Prostate gland (tissue), 2 donors: ENCODE measurements around the gene TRIM59.

ENCODE experiments used
- CTCF ChIP-seq, 4 experiments: fragments of 200-600 bp in 2 of 4; fragments of 450-650 bp in 2 of 4; sonication (generic) in 2 of 4; IDR thresholded peaks; 1 replicate in 3 of 4; 2 replicates in 1 of 4; pipeline ENCODE4 v1.5.1; 2016 to 2019; ENCODE audit warnings: antibody characterized with exemption in 4 of 4, mild to moderate bottlenecking in 2 of 4, moderate library complexity in 2 of 4
- POLR2A ChIP-seq: fragments of 450-650 bp; IDR thresholded peaks from one replicate; pipeline ENCODE4 v1.6.1; 2016; ENCODE audit warnings: antibody characterized with exemption, mild to moderate bottlenecking
- POLR2AphosphoS5 ChIP-seq: sonication (generic); formaldehyde crosslinking; IDR thresholded peaks from one replicate; pipeline ENCODE4 v1.6.1; 2017; ENCODE audit warnings: antibody characterized with exemption

- TF ChIP-seq CTCF (IDR thresholded peaks at IDR 0.05) (no peak), POLR2AphosphoS5 (no peak), POLR2A (no peak)
Measured at GRCh38 chr3:160417311-160417710, 32.3 kb downstream of the TRIM59 start.
